ENCODE measurements around the gene SSBP4.

The SSBP4 gene

DNA sequence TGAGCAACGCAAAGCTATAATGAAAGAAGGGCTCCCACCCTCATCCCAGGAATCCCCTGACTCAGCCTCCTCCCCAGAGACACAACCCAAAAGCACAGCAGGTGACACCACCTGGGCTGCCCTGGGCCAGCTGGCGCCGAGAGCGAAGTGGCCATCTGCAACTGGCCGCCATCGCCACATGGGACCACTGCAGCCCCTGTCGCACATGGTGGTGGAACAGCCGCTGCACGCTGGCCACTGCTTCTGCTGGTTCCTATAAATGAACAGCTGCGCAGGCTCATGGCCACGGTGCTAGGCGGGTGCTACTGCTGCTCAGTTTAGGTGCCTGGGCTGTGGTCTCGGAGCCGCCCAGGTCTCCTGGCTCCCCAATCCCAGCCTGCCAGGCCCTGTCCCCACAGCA, 30.4 kb downstream of the SSBP4 start:
- TF ChIP-seq GATA3 (IDR thresholded peaks at IDR 0.05; ENCODE audit: low read depth, low read length) (no peak), GATA2 (IDR thresholded peaks at IDR 0.05; ENCODE audit: low read depth, low read length) (no peak)

DNA sequence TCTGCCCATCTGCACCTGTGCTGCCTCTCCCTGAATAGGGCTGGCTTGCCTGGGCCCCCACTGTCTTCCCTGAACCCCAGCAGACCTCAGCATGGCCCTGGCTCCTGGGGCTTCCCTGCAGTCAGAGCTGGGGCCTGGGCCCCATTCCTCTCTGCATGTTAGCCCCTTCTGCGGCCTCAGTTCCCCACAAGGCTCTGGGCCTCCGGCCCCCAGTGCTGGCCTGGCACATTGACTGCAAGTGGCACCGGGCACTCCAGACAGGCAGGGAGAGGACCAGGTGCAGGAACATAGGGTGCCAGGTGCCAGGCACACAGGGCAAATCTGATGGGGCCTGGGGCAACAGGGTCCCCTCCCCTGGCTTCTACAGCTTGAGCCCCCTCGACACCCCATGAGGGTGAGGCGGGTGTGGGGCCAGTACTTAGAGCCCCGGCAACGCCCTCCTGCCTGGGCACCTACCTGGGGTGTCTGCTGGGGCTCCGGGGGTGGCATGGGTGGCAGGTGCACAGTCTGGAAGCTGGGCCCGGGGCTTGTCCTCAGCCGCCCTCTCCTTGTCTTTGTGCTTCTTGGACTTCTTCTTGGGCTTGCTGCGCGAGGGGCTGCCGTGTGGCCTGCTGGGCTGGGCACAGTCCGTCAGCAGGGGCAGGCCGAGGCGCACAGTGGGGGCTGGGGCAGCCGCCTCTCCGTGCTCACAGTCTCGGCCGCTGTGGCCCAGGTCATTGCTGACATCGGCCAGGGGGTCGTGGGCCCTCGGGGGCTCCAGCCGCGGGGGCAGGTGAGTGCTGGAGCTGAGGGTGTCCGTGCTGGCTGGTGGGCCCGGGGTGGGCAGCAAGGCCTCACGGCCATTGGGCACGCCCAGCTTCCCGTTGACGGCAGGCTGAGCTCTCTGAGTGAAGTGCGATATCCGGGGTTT, 31.1 kb downstream of the SSBP4 start:
- TF ChIP-seq GATA2 (IDR thresholded peaks at IDR 0.05; ENCODE audit: low read depth, low read length) = no peak
- no peak for TF ChIP-seq GATA3 (IDR thresholded peaks at IDR 0.05; ENCODE audit: low read depth, low read length)

- TF ChIP-seq GATA2 (IDR thresholded peaks at IDR 0.05; ENCODE audit: low read depth, low read length) = no peak
- no peak for TF ChIP-seq GATA3 (IDR thresholded peaks at IDR 0.05; ENCODE audit: low read depth, low read length)
These were observed 32.0 kb downstream of the SSBP4 start for GRCh38 chr19:18450931-18451836.

DNA sequence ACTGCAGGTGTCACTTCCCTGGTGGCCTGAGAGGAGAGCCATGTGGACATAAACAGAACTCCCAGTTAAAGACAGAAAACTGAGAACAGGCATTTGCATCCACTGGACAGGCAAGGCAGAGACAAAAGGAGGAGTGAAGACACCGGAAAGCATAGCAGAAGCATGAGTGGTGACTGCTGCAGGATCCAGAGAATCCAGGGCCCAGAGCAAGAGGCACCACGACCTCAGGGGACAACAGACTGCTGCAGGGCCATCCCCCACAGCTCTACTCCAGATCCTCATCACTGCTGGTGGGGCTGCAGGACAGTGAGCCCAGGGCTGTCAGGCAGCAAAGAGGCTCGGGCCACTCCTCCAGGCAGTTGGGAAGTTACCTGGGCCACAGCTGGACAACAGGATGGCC, 33.2 kb downstream of the SSBP4 start:
- TF ChIP-seq GATA3 (IDR thresholded peaks at IDR 0.05; ENCODE audit: low read depth, low read length) (no peak), GATA2 (IDR thresholded peaks at IDR 0.05; ENCODE audit: low read depth, low read length) (no peak)

DNA sequence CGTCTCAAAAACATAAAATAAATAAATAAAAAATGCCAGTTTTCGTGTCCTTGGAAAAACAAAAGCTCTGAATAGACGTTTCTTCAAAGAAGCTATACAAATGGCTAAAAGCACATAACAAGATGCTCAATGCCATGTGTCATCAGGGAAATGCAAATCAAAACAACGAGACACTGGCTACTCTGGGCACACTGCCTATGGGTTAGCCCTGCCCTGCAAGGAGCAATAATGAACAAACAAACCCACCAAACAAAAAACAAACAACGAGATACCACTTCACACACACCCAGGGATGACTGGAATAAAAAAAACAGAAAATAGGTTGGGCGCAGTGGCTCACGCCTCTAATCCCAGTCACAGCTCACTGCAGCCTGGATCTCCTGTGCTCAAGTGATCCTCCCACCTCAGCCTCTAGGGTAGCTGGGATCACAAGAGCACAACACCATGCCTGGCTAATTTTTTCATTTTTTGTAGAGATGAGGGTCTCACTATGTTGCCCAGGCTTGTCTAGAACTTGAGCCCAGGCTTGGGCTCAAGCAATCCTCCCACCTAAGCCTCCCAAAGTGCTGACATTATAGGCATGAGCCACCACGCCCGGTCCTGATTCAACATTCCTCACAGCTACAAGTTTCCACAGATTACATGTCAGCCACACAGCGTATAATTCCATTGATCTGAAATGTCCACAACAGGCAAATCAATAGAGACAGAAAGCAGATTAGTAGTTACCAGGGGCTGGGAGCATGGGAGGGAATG, 34.2 kb downstream of the SSBP4 start:
- TF ChIP-seq GATA2 (IDR thresholded peaks at IDR 0.05; ENCODE audit: low read depth, low read length) (no peak), GATA3 (IDR thresholded peaks at IDR 0.05; ENCODE audit: low read depth, low read length) (no peak)

DNA sequence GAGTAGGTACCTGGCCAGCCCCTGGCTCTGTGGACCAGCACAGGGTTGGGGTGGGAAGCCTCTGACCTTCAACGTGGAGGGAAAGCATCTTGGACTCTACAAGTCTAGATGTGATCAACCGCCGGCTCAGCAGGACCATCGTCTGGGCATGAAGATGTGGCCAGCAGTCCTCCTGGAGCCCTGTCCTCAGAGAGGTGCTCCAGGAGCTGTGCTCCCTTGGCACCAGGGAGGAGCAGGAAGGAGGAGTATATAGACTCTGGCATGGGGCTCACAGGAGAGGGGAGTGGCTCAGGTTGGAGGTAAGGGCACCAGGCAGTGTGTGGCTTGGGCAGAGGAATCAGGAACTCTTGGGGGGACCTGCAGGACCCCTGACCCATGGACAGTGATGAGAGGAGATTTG, 37.1 kb downstream of the SSBP4 start:
- TF ChIP-seq GATA3 (IDR thresholded peaks at IDR 0.05; ENCODE audit: low read depth, low read length) (no peak), GATA2 (IDR thresholded peaks at IDR 0.05; ENCODE audit: low read depth, low read length) (no peak)

- TF ChIP-seq GATA2 (IDR thresholded peaks at IDR 0.05; ENCODE audit: low read depth, low read length) = no peak
- TF ChIP-seq GATA3 (IDR thresholded peaks at IDR 0.05; ENCODE audit: low read depth, low read length) = no peak
These were observed 37.8 kb downstream of the SSBP4 start for GRCh38 chr19:18456974-18457373.

GRCh38 chr19:18457483-18458331, 38.5 kb downstream of the SSBP4 start:
- TF ChIP-seq GATA2 (IDR thresholded peaks at IDR 0.05; ENCODE audit: low read depth, low read length) (no peak), GATA3 (IDR thresholded peaks at IDR 0.05; ENCODE audit: low read depth, low read length) (no peak)

- no peak for TF ChIP-seq GATA2 (IDR thresholded peaks at IDR 0.05; ENCODE audit: low read depth, low read length)
- TF ChIP-seq GATA3 (IDR thresholded peaks at IDR 0.05; ENCODE audit: low read depth, low read length) = no peak
These were observed 41.7 kb downstream of the SSBP4 start for GRCh38 chr19:18460900-18461299.

DNA sequence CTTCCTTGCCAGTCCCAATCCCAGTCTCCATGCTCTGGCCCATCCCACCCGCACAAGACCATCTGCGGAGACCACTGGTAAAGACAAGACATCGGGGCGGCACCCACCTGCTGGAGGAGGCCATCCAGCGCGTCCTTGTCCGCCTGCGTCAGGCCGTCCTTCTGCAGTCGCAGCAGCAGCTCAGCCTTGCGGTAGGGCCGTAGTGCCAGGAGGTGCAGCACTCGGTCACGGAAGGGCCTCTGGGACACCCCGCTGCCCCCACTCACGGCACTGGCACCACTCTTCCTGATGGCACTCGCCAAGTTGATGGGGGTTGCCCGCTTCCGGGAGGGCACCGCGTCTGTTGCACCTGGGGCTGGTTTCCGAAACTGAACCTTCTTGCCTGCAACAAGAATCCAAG, 42.3 kb downstream of the SSBP4 start:
- no peak for TF ChIP-seq GATA2 (IDR thresholded peaks at IDR 0.05; ENCODE audit: low read depth, low read length)
- no peak for TF ChIP-seq GATA3 (IDR thresholded peaks at IDR 0.05; ENCODE audit: low read depth, low read length)

DNA sequence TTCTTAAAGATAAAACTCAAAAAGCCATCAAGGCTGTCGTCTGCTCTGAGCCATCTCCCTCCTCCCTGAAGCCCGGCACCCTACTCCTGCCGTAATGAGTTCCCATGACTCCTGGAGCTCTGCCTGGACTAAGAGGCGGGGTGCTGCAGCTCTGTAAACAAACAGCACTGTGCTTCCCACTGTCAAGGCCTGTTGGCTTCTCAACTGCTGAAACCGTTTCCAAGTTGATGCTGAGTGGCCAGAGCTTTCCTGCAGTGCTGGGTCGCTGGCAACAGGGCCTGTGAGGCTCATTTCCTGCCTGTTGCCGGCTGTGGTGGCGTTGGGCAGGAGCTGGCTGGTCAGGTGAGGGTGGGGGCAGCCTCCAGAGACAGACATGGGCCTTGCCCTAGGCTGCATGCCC, 45.4 kb downstream of the SSBP4 start:
- no peak for TF ChIP-seq GATA3 (IDR thresholded peaks at IDR 0.05; ENCODE audit: low read depth, low read length)
- TF ChIP-seq GATA2 (IDR thresholded peaks at IDR 0.05; ENCODE audit: low read depth, low read length) = no peak

GRCh38 chr19:18465214-18465963, 46.2 kb downstream of the SSBP4 start:
- no peak for TF ChIP-seq GATA2 (IDR thresholded peaks at IDR 0.05; ENCODE audit: low read depth, low read length)
- TF ChIP-seq GATA3 (IDR thresholded peaks at IDR 0.05; ENCODE audit: low read depth, low read length) = no peak

Measured in SH-SY5Y (cell line).